NB4 (cell line): ENCODE data around the gene CD48.

Experiments
- POLR2A ChIP-seq: IDR thresholded peaks from 2 replicates; pipeline ENCODE4 v1.6.1; 2011; ENCODE audit warnings: mild to moderate bottlenecking; ENCODE audit not compliant: insufficient read length; ENCODE audit errors: extremely low read depth
- TF ChIP-seq, protein P1 (sequence below): IDR thresholded peaks from one replicate; pipeline ENCODE4 v1.5.1; 2012; ENCODE audit warnings: low read depth, low read length
- TF ChIP-seq, protein P2 (sequence below): IDR thresholded peaks from 2 replicates; pipeline ENCODE4 v1.6.1; 2011; ENCODE audit warnings: low read depth, low read length

DNA sequence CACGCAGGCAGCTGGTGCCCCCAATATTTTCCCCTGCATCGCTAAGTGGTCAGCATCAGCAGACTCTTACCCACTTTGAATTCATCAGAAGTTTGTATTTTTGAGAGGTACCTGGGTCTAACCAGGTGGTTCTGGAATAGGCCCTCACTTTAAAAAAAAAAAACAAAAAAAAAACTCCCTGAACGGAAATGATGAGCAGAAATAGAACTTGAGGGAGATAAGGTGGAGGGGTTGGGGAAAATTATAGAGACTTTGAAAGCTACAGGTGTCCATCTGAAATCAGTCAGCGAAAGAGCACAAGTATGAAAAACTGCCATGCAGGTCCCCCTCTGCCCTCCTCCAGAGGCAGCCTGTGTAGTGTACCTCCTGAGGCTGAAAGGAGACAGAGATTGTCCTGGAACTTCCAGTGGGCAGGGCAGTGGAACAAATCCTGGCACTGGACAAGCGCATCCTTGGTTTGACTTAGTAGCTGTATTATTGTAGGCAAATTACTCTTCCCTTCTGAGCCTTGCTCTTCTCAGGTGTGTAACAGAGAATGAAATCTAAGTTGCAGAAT is 28.6 kb upstream of the CD48 start:
- TF ChIP-seq, protein P1, sequence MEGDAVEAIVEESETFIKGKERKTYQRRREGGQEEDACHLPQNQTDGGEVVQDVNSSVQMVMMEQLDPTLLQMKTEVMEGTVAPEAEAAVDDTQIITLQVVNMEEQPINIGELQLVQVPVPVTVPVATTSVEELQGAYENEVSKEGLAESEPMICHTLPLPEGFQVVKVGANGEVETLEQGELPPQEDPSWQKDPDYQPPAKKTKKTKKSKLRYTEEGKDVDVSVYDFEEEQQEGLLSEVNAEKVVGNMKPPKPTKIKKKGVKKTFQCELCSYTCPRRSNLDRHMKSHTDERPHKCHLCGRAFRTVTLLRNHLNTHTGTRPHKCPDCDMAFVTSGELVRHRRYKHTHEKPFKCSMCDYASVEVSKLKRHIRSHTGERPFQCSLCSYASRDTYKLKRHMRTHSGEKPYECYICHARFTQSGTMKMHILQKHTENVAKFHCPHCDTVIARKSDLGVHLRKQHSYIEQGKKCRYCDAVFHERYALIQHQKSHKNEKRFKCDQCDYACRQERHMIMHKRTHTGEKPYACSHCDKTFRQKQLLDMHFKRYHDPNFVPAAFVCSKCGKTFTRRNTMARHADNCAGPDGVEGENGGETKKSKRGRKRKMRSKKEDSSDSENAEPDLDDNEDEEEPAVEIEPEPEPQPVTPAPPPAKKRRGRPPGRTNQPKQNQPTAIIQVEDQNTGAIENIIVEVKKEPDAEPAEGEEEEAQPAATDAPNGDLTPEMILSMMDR, result no peak
- no peak for TF ChIP-seq POLR2A
- TF ChIP-seq, protein P2, sequence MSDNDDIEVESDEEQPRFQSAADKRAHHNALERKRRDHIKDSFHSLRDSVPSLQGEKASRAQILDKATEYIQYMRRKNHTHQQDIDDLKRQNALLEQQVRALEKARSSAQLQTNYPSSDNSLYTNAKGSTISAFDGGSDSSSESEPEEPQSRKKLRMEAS, result no peak
